CD4-positive, alpha-beta T cell (primary cell): Measurements from ENCODE around the gene ANKDD1A. TPM values are rescaled to one million over a fixed set of nuclear protein-coding genes. Genes with fewer than 3 reads are reported as not detected.

Experiments
- ATAC-seq: fragments of 200-7000 bp; cut with Tn5 transposase; one replicate; pipeline ENCODE4 v1.10.0; 2022; ENCODE audit warnings: mild to moderate bottlenecking; ENCODE audit not compliant: poor library complexity
- CTCF ChIA-PET: fragments of 350-600 bp; sonication (Branson Sonifier 250); formaldehyde crosslinking; loops from one replicate; lab custom pipeline; 2021; ENCODE audit warnings: antibody characterized with exemption, inconsistent platforms; lab: Charles Lee
- POLR2A ChIA-PET: fragments of 350-600 bp; sonication (Branson Sonifier 250); formaldehyde crosslinking; loops from one replicate; lab custom pipeline; 2021; ENCODE audit warnings: antibody characterized with exemption, inconsistent platforms; lab: Charles Lee
- DNase-seq, 14 experiments: peaks; one replicate each; pipeline ENCODE4 v3.0.0-alpha.2; 2013 to 2020; ENCODE audit warnings: mixed read lengths in 2 of 14
- H3K27ac ChIP-seq, 2 donors: one replicate each; pipeline versions ENCODE4 v1.5.1 to v1.7.0; 2013; ENCODE audit warnings: low read length in 2 of 2, low read depth in 1 of 2, mild to moderate bottlenecking in 1 of 2
- H3K27me3 ChIP-seq, 2 experiments: 1 replicate in 1 of 2; 2 replicates in 1 of 2; pipeline versions ENCODE4 v1.6.1 to v1.7.0; 2013; ENCODE audit warnings: low read length in 2 of 2, control low read depth in 1 of 2, mild to moderate bottlenecking in 1 of 2, moderate library complexity in 1 of 2; ENCODE audit not compliant: insufficient read depth in 2 of 2, control insufficient read depth in 1 of 2
- H3K36me3 ChIP-seq: one replicate; pipeline ENCODE4 v1.6.1; 2013; ENCODE audit warnings: low read length, control low read depth; ENCODE audit not compliant: insufficient read depth
- H3K4me1 ChIP-seq: one replicate; pipeline ENCODE4 v1.6.1; 2013; ENCODE audit warnings: low read length, control low read depth; ENCODE audit not compliant: insufficient read depth
- H3K4me3 ChIP-seq: one replicate; pipeline ENCODE4 v1.5.1; 2013; ENCODE audit warnings: mild to moderate bottlenecking, low read length, moderate library complexity
- H3K9me3 ChIP-seq, 2 experiments: 1 replicate in 1 of 2; 2 replicates in 1 of 2; pipeline versions ENCODE4 v1.6.1 to v1.7.0; 2013; ENCODE audit warnings: low read length in 2 of 2, mild to moderate bottlenecking in 2 of 2, control low read depth in 1 of 2, moderate library complexity in 1 of 2; ENCODE audit not compliant: control insufficient read depth in 1 of 2, insufficient read depth in 1 of 2
- H3K27ac Mint-ChIP-seq: one replicate; pipeline ENCODE4 v1.8.0; 2020; ENCODE audit warnings: mixed read lengths
- H3K27me3 Mint-ChIP-seq: one replicate; pipeline ENCODE4 v1.8.0; 2021; ENCODE audit warnings: mixed read lengths
- H3K36me3 Mint-ChIP-seq: one replicate; pipeline ENCODE4 v1.8.0; 2021; ENCODE audit warnings: low read depth, mixed read lengths
- H3K4me1 Mint-ChIP-seq: one replicate; pipeline ENCODE4 v1.8.0; 2021; ENCODE audit warnings: low read depth, mixed read lengths
- H3K4me3 Mint-ChIP-seq: one replicate; pipeline ENCODE4 v1.8.0; 2020; ENCODE audit warnings: mild to moderate bottlenecking, mixed read lengths
- H3K9me3 Mint-ChIP-seq: one replicate; pipeline ENCODE4 v1.8.0; 2020; ENCODE audit warnings: mixed read lengths
- intact Hi-C, 2 experiments: fragments of 100-400 bp; cut with DNase I in 1 of 2; cut with micrococcal nuclease in 1 of 2; formaldehyde crosslinking; loops; one replicate each; pipeline versions ENCODE4 v1.15.1 to v1.9.0; 2023 to 2025; cut with DNase I, micrococcal nuclease
- total RNA-seq, 174 experiments: library from RNA in 2 of 174; stranded (reverse) in 2 of 174; gene quantifications; one replicate each; pipeline ENCODE4 v1.2.3 and lab custom pipeline; 2021 to 2026
- TF ChIP-seq, protein P1 (sequence below): fragments of 200-600 bp; IDR thresholded peaks from one replicate; pipeline ENCODE4 v1.8.0; 2022; ENCODE audit warnings: antibody characterized with exemption, mild to moderate bottlenecking

Gene ANKDD1A
- total RNA-seq, 2 experiments from 2014 or later = 0.95 to 1.9 TPM

DNA sequence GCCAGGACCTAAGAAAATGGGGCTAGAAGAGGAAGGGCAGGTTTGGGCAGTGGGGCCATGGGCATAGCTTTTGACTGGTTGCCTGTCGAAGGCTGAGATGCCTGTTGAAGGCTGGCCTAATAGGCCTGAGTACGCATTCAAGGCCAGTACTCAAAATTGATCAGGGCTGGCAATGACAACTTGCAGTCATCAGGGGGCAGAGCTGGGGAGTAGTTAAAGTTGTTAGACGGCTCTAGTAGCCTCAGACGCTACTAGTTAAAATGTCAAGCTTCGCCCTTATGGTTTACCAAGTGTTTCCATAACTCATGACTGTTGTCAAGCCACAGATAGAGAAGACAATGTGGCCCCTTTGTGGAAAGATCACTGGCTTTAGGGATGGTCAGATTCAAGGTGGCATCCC, 49.3 kb downstream of the ANKDD1A start:
- Mint-ChIP-seq H3K4me1 (no peaks in the 10 kb centered on the region), H3K27ac (no peak overlapping the region), H3K27me3 (no peaks in the 10 kb centered on the region), H3K36me3 (peaks cover 88% of the 10 kb centered on the region), H3K9me3 (no peaks in the 10 kb centered on the region), H3K4me3 (no peak overlapping the region)
- Histone ChIP-seq H3K27ac (no peak overlapping the region), H3K9me3 (no peaks in the 10 kb centered on the region), H3K27me3 (no peaks in the 10 kb centered on the region), H3K4me3 (no peak overlapping the region), H3K4me1 (no peaks in the 10 kb centered on the region), H3K36me3 (peaks cover 79% of the 10 kb centered on the region)
- CTCF ChIA-PET = interaction anchor here (1.0 kb wide), 1 partner anchor 56 kb away, joined by 4 read pairs; no protein-coding TSS in a partner anchor
- no peak for ATAC-seq
- TF ChIP-seq, protein P1, sequence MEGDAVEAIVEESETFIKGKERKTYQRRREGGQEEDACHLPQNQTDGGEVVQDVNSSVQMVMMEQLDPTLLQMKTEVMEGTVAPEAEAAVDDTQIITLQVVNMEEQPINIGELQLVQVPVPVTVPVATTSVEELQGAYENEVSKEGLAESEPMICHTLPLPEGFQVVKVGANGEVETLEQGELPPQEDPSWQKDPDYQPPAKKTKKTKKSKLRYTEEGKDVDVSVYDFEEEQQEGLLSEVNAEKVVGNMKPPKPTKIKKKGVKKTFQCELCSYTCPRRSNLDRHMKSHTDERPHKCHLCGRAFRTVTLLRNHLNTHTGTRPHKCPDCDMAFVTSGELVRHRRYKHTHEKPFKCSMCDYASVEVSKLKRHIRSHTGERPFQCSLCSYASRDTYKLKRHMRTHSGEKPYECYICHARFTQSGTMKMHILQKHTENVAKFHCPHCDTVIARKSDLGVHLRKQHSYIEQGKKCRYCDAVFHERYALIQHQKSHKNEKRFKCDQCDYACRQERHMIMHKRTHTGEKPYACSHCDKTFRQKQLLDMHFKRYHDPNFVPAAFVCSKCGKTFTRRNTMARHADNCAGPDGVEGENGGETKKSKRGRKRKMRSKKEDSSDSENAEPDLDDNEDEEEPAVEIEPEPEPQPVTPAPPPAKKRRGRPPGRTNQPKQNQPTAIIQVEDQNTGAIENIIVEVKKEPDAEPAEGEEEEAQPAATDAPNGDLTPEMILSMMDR = no peak
- POLR2A ChIA-PET = no interaction called here
- no peak for DNase-seq
- intact Hi-C loops = no loop called here

DNA sequence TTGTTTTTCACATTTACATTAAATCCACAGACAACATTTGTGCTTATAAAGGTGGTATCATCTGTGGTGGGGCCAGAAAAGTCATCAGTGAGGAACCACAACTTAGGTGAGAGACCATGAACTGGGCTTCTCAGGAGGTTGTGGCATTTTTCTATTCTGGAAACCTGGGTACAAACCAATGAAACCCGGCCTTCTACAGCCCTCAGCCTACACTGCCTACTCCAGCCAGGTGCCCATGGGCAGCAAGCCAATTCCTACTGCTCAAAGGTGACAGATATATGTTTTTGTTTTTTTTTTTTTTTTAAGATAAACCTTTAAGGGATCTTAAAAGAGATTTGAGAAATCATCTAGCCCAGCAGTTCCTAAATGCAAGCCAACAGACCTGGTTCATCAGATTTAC, 57.7 kb downstream of the ANKDD1A start:
- Mint-ChIP-seq H3K4me1 (no peaks in the 10 kb centered on the region), H3K9me3 (no peaks in the 10 kb centered on the region), H3K27ac (no peak overlapping the region), H3K36me3 (peaks cover 65% of the 10 kb centered on the region), H3K4me3 (no peak overlapping the region), H3K27me3 (no peaks in the 10 kb centered on the region)
- POLR2A ChIA-PET = no interaction called here
- Histone ChIP-seq H3K4me1 (no peaks in the 10 kb centered on the region), H3K27me3 (no peaks in the 10 kb centered on the region), H3K9me3 (no peaks in the 10 kb centered on the region), H3K27ac (no peak overlapping the region), H3K4me3 (no peak overlapping the region), H3K36me3 (peaks cover 71% of the 10 kb centered on the region)
- TF ChIP-seq, protein P1 = no peak
- CTCF ChIA-PET = no interaction called here
- ATAC-seq (no peak), DNase-seq (no peak)
- intact Hi-C loops = no loop called here

DNA sequence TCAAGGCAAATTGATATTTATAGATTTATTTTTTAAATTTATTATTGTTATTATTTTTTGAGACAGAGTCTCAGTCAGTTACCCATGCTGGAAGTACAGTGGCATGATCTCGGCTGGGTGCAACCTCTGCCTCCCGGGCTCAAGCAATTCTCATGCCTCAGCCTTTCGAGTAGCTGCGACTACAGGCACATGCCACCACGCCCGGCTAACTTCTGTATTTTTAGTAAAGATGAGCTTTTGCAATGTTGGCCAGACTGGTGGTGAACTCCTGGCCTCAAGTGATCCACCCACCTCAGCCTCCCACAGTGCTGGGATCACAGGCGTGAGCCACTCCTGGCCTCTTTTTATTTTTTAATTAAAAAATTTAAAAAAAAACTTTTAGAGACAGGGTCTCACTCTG, 59.0 kb downstream of the ANKDD1A start:
- no peaks in the 10 kb centered on the region for H3K4me1 Mint-ChIP-seq
- Histone ChIP-seq H3K27ac (no peak overlapping the region), H3K4me1 (no peaks in the 10 kb centered on the region), H3K27me3 (no peaks in the 10 kb centered on the region), H3K36me3 (peaks cover 72% of the 10 kb centered on the region), H3K9me3 (no peaks in the 10 kb centered on the region), H3K4me3 (no peak overlapping the region)
- DNase-seq (no peak), ATAC-seq (no peak)
- TF ChIP-seq, protein P1 = no peak
- peaks cover 60% of the 10 kb centered on the region for H3K36me3 Mint-ChIP-seq
- POLR2A ChIA-PET = no interaction called here
- no peaks in the 10 kb centered on the region for H3K9me3 Mint-ChIP-seq
- H3K4me3 Mint-ChIP-seq = no peak overlapping the region
- H3K27me3 Mint-ChIP-seq = no peaks in the 10 kb centered on the region
- H3K27ac Mint-ChIP-seq = no peak overlapping the region
- intact Hi-C loops = no loop called here
- CTCF ChIA-PET = no interaction called here
